Spleen (tissue), 7 donors: Measurements from ENCODE around the gene CAGE1.

Experiments
- CTCF ChIP-seq, 11 experiments: fragments of 200-600 bp in 7 of 11; fragments of 450-650 bp in 4 of 11; sonication (generic) in 4 of 11; IDR thresholded peaks in 8 of 11; conservative IDR thresholded peaks in 3 of 11; 1 replicate in 7 of 11; 2 replicates in 4 of 11; pipeline versions ENCODE4 v1.4.0 to v1.8.0; 2016 to 2021; ENCODE audit warnings: antibody characterized with exemption in 11 of 11, inconsistent platforms in 4 of 11, mild to moderate bottlenecking in 1 of 11
- POLR2A ChIP-seq, 3 donors: fragments of 450-650 bp; IDR thresholded peaks; one replicate each; pipeline ENCODE4 v1.5.1; 2017; ENCODE audit warnings: antibody characterized with exemption in 3 of 3, mild to moderate bottlenecking in 1 of 3
- donor health status: DM: no; HTN: no; CAD: no; lungs with moderate emphysema.
- donor health status: DM: no; HTN: no; CAD: no.
- donor health status: DM: no; HTN: no; CAD: no.

DNA sequence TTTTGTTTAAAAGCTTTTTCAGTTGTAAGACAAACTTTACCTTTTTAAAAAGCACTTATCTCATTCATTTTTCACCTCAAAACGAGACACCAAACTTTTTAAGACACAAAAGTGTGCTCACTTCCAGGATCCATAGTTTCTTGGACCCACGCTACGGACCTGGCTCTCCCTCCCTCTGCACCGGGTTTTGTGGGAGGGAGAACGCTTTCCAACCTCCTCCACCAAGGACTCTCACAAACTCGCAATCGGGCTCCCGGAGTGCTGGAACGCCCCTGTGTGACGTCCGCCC, 436 bp downstream of the CAGE1 start:
- TF ChIP-seq CTCF (IDR thresholded peaks at IDR 0.05 in 8 of 11, conservative IDR thresholded peaks at IDR 0.05 in 3 of 11) (no peak), POLR2A (IDR thresholded peaks at IDR 0.05) (no peak)
